ENCODE measurements around the gene KCNAB1. TPM values are rescaled to one million over a fixed set of nuclear protein-coding genes. Genes with fewer than 3 reads are reported as not detected.

KCNAB1 gene
- total RNA-seq, 1 donor from 2014 or later = 16.5 TPM

DNA sequence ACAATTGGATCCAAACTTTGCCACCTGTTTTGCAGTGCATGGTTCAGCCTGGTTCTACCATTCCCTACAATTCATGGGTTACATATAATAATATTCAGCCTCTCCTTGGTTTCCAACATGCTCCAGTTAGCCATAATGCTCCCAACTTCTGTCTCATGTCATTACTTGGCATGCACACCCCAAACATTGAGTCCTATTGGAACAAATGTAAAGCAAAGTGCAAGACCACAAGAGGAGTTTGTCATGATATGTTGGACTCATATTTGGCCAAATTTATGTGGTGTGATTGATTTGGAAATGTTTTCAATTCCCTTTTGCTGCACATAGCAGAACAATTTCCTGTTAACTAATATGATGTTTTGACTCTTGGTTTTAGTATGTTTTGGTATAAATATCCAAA is 50.2 kb downstream of the KCNAB1 start:
- H3K4me3 Mint-ChIP-seq (ENCODE audit: unreplicated experiment) = no peak overlapping the region
- H3K36me3 Mint-ChIP-seq (ENCODE audit: unreplicated experiment) = no peaks in the 10 kb centered on the region
- DNase-seq = no peak
- H3K4me1 Mint-ChIP-seq (ENCODE audit: low read depth, unreplicated experiment) = peaks cover 10% of the 10 kb centered on the region
- no peak overlapping the region for H3K27ac Mint-ChIP-seq (ENCODE audit: unreplicated experiment)
- TF ChIP-seq, protein P1, sequence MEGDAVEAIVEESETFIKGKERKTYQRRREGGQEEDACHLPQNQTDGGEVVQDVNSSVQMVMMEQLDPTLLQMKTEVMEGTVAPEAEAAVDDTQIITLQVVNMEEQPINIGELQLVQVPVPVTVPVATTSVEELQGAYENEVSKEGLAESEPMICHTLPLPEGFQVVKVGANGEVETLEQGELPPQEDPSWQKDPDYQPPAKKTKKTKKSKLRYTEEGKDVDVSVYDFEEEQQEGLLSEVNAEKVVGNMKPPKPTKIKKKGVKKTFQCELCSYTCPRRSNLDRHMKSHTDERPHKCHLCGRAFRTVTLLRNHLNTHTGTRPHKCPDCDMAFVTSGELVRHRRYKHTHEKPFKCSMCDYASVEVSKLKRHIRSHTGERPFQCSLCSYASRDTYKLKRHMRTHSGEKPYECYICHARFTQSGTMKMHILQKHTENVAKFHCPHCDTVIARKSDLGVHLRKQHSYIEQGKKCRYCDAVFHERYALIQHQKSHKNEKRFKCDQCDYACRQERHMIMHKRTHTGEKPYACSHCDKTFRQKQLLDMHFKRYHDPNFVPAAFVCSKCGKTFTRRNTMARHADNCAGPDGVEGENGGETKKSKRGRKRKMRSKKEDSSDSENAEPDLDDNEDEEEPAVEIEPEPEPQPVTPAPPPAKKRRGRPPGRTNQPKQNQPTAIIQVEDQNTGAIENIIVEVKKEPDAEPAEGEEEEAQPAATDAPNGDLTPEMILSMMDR (IDR thresholded peaks at IDR 0.05; ENCODE audit: partially characterized antibody, unreplicated experiment) = no peak
- H3K9me3 Mint-ChIP-seq (ENCODE audit: unreplicated experiment) = no peaks in the 10 kb centered on the region
- peaks cover 1% of the 10 kb centered on the region for H3K27me3 Mint-ChIP-seq (ENCODE audit: unreplicated experiment)

DNA sequence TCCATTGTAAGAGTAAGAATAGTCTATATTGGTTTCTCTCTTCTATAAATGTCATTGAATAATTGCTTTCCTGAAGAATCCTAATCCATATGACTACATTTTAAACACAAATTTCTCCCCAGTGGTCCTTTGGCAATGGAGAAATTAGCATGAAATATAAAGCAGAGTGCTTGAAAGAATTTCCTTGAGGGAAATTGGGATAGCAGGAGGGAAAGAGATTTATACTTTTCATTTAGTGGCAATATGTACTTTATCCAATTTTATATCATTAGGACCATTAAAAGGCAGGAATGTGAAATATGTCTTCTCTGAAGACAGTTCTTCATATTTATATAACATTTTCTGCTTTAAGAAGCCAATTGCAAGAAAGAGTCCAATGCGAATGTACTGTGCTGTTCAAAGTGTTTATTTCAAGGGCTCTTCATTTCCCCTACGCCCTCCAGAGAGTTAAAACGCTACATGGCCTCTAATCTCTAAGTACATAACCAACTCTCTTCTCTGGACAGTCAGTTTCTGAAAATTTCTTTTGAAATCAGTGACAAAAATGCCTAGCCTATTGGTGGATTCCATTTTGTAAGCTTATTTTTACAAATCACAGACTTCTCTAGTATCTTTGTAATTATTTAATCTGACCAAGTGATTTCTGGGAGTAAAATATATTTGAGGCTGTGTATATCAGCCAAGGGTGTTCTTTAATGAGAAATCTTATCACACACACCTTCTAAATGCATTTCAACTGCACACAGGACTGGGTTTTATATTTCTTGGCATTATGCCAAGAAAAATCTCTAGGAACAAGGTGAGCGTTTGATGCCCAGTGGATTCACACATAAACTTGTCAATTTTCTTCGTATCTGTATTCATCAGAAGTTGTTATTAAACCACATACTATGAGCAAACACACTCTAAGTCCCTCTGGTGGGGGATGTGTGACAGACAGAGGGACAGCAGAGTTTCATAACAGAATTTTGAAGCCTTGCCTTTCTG is 51.2 kb downstream of the KCNAB1 start:
- DNase-seq = no peak
- TF ChIP-seq, protein P1 (IDR thresholded peaks at IDR 0.05; ENCODE audit: partially characterized antibody, unreplicated experiment) = no peak
- no peak overlapping the region for H3K27ac Mint-ChIP-seq (ENCODE audit: unreplicated experiment)

DNA sequence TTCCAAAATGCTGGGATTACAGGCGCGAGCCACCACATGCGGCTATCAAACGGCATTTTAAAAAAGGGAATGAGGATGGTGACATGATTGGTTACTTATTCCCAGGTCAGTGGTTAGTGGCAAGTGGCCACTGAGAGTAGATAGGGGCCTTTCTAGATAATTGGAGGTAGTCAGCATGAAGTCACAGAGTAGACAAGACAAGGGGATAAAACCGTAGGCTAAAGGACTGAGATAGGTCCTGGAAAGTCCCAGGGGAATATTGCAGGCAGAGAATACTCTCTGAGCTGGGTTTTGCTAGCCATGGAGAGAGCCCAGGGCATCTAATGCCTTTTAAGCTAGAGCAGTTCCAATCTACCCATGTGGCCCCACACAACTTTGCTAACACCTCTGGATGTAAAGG is 52.2 kb downstream of the KCNAB1 start:
- Mint-ChIP-seq H3K4me1 (ENCODE audit: low read depth, unreplicated experiment) (peaks cover 10% of the 10 kb centered on the region), H3K4me3 (ENCODE audit: unreplicated experiment) (no peak overlapping the region), H3K36me3 (ENCODE audit: unreplicated experiment) (no peaks in the 10 kb centered on the region), H3K9me3 (ENCODE audit: unreplicated experiment) (no peaks in the 10 kb centered on the region), H3K27ac (ENCODE audit: unreplicated experiment) (no peak overlapping the region), H3K27me3 (ENCODE audit: unreplicated experiment) (peaks cover 1% of the 10 kb centered on the region)
- DNase-seq = no peak
- TF ChIP-seq, protein P1 (IDR thresholded peaks at IDR 0.05; ENCODE audit: partially characterized antibody, unreplicated experiment) = no peak

More for the DNA sequence above, 51.2 kb downstream of the KCNAB1 start:
- Mint-ChIP-seq H3K9me3 (ENCODE audit: unreplicated experiment) (no peaks in the 10 kb centered on the region), H3K4me1 (ENCODE audit: low read depth, unreplicated experiment) (peaks cover 10% of the 10 kb centered on the region), H3K27me3 (ENCODE audit: unreplicated experiment) (peaks cover 1% of the 10 kb centered on the region), H3K36me3 (ENCODE audit: unreplicated experiment) (no peaks in the 10 kb centered on the region), H3K4me3 (ENCODE audit: unreplicated experiment) (no peak overlapping the region)

DNA sequence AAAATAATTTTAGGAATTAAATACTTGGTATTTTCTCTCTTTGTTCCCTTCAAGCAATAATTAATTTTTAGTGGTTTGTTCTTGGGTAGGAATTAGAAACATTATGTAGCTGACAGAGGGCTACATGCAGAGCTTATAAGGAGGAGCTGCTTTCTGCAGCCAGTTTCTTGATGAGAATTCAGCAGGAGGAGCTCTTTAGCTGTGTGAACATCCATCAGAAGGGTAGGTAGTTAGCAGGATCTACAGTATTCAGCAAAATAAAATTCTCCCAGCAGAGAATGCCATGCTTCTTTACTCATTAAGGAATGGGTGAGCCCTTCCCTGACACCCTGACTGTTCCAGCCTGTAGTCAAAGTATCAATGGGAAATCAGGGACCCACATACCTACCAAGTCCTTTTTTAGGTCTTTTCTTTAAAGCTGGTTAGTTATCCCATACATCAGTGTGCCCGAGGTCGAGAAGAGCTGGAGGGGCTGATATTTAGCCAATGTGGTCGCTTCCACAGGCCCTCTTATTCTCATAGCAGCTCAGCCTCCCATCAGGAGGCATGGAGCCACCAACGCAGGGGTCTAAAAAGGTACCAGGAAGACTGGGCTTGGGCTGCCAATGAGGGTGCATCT is 54.0 kb downstream of the KCNAB1 start:
- Mint-ChIP-seq H3K27ac (ENCODE audit: unreplicated experiment) (no peak overlapping the region), H3K4me3 (ENCODE audit: unreplicated experiment) (no peak overlapping the region), H3K4me1 (ENCODE audit: low read depth, unreplicated experiment) (peaks cover 10% of the 10 kb centered on the region), H3K36me3 (ENCODE audit: unreplicated experiment) (no peaks in the 10 kb centered on the region), H3K27me3 (ENCODE audit: unreplicated experiment) (peaks cover 1% of the 10 kb centered on the region), H3K9me3 (ENCODE audit: unreplicated experiment) (no peaks in the 10 kb centered on the region)
- TF ChIP-seq, protein P1 (IDR thresholded peaks at IDR 0.05; ENCODE audit: partially characterized antibody, unreplicated experiment) = no peak
- DNase-seq = no peak

DNA sequence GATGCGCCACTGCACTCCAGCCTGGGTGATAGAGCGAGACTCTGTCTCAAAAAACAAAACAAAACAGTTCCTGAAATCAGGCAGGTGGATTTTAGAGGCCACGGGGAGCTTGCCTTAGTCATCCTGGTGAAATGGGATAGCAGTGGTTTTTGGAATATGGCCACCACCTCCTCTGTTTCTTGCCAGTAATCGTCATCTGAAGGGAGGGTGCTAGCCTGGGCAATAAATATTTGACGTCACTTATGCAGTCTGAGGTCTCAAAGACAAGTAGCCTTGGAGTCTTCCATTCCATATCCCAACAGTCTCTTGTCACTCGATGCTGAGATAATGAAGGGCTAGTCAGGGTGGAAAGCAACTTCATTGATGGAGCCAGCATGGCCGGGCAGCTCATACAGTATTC is 55.2 kb downstream of the KCNAB1 start:
- TF ChIP-seq, protein P1 (IDR thresholded peaks at IDR 0.05; ENCODE audit: partially characterized antibody, unreplicated experiment) = no peak
- no peak overlapping the region for H3K4me3 Mint-ChIP-seq (ENCODE audit: unreplicated experiment)
- no peak for DNase-seq
- H3K27me3 Mint-ChIP-seq (ENCODE audit: unreplicated experiment) = no peaks in the 10 kb centered on the region
- no peaks in the 10 kb centered on the region for H3K36me3 Mint-ChIP-seq (ENCODE audit: unreplicated experiment)
- H3K4me1 Mint-ChIP-seq (ENCODE audit: low read depth, unreplicated experiment) = peaks cover 8% of the 10 kb centered on the region
- H3K27ac Mint-ChIP-seq (ENCODE audit: unreplicated experiment) = no peak overlapping the region
- no peaks in the 10 kb centered on the region for H3K9me3 Mint-ChIP-seq (ENCODE audit: unreplicated experiment)
